Body of pancreas (tissue), 4 donors: ENCODE data around the gene GTPBP1.

Source experiments
- POLR2A ChIP-seq, 3 donors: fragments of 450-650 bp; IDR thresholded peaks; one replicate each; pipeline ENCODE4 v1.6.1; 2016; ENCODE audit warnings: antibody characterized with exemption in 3 of 3, mild to moderate bottlenecking in 2 of 3
- TF ChIP-seq, protein P1 (sequence below), 7 experiments: fragments of 450-650 bp in 4 of 7; fragments of 200-600 bp in 3 of 7; sonication (generic) in 3 of 7; IDR thresholded peaks; one replicate each; pipeline ENCODE4 v1.5.1; 2016 to 2019; ENCODE audit warnings: antibody characterized with exemption in 7 of 7

DNA sequence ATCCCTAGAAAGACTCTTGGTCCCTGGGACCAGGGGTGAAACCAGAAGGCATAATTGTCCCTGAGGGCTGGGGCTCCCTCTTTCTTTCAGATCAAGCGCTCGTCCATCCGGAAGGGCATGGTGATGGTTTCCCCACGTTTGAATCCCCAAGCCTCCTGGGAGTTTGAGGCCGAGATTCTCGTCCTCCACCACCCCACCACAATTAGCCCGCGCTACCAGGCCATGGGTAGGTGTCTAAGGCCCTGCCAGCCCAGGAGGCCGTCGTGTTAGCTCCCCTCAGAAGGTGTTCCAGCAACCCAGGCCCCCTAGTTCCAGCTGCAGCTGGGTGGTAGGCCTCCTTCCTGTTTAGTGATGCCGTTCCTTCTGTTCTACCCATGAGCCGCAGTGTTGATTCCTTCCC, 21.4 kb downstream of the GTPBP1 start:
- TF ChIP-seq, protein P1, sequence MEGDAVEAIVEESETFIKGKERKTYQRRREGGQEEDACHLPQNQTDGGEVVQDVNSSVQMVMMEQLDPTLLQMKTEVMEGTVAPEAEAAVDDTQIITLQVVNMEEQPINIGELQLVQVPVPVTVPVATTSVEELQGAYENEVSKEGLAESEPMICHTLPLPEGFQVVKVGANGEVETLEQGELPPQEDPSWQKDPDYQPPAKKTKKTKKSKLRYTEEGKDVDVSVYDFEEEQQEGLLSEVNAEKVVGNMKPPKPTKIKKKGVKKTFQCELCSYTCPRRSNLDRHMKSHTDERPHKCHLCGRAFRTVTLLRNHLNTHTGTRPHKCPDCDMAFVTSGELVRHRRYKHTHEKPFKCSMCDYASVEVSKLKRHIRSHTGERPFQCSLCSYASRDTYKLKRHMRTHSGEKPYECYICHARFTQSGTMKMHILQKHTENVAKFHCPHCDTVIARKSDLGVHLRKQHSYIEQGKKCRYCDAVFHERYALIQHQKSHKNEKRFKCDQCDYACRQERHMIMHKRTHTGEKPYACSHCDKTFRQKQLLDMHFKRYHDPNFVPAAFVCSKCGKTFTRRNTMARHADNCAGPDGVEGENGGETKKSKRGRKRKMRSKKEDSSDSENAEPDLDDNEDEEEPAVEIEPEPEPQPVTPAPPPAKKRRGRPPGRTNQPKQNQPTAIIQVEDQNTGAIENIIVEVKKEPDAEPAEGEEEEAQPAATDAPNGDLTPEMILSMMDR (IDR thresholded peaks at IDR 0.05), result no peak
- TF ChIP-seq POLR2A (IDR thresholded peaks at IDR 0.05), result no peak
